GM21825 (cell line): ENCODE data around the gene SMIM27.
"Not testable (repeated sequence)": the region's sequence is repeated elsewhere in the genome, so short reads cannot be mapped to it uniquely, and the experiment has no call there.

Source experiments
- ATAC-seq: cut with Tn5 transposase; IDR thresholded peaks from one replicate; pipeline ENCODE4 v1.9.1; 2021; ENCODE audit warnings: mild to moderate bottlenecking, moderate library complexity; ENCODE audit not compliant: unreplicated experiment

Gene SMIM27

GRCh38 chr9:32596096-32596865 lies 44.2 kb downstream of the SMIM27 start:
- ATAC-seq = no peak

GRCh38 chr9:32596936-32597335 lies 44.8 kb downstream of the SMIM27 start:
- no peak for ATAC-seq

- ATAC-seq = not testable (repeated sequence)
These were observed 46.9 kb downstream of the SMIM27 start for GRCh38 chr9:32599021-32599420.
